Measurements from ENCODE around the gene CEP57L1. TPM values are rescaled to one million over a fixed set of nuclear protein-coding genes. Genes with fewer than 3 reads are reported as not detected.

CEP57L1 gene
- total and polyA plus RNA-seq, 2 donors (not counting 1 experiment from before 2014, with no cell fraction given): 3.1 to 8.8 TPM

- CTCF ChIA-PET: interaction anchor here (0.7 to 1.5 kb wide), 5 partner anchors 11 to 1318 kb away, joined by 3 to 4 read pairs (median 3); no protein-coding TSS in a partner anchor
- POLR2A ChIA-PET: no interaction called here
- H3K9me3 ChIP-seq (ENCODE audit: control extremely low read depth in 1 of 3, control insufficient read depth in 2 of 3, insufficient read depth in 1 of 3, low read length in 2 of 3): peaks cover 0 to 2% (median 0%) of the 10 kb centered on the region in 3 donors
- no peaks in the 10 kb centered on the region for H3K36me3 ChIP-seq (replicated peaks in 1 of 2; ENCODE audit: control extremely low read depth in 1 of 2, control insufficient read depth in 1 of 2, extremely low read depth in 1 of 2, insufficient read depth in 2 of 2, low read length in 1 of 2)
- H3K9ac ChIP-seq (ENCODE audit: low read length): no peak overlapping the region
- DNase-seq (no peak), ATAC-seq (ENCODE audit: low read depth) (no peak)
- H3K4me2 ChIP-seq (replicated peaks; ENCODE audit: low read depth, low read length, poor library complexity, severe bottlenecking): no peak overlapping the region
- peaks cover 33% of the 10 kb centered on the region for H3K79me2 ChIP-seq (ENCODE audit: control insufficient read depth, insufficient read depth, low read length)
- Mint-ChIP-seq H3K9me3 (ENCODE audit: insufficient read depth) (no peaks in the 10 kb centered on the region), H3K4me3 (no peak overlapping the region), H3K27me3 (no peaks in the 10 kb centered on the region), H3K27ac (no peak overlapping the region), H3K4me1 (peaks cover 31% of the 10 kb centered on the region)
- intact Hi-C loops (cut with micrococcal nuclease): no loop called here
- H3K4me1 ChIP-seq (ENCODE audit: control insufficient read depth in 2 of 2, insufficient read depth in 2 of 2, low read length in 2 of 2): peaks cover 24 to 32% of the 10 kb centered on the region in 2 donors
- TF ChIP-seq, protein P1, sequence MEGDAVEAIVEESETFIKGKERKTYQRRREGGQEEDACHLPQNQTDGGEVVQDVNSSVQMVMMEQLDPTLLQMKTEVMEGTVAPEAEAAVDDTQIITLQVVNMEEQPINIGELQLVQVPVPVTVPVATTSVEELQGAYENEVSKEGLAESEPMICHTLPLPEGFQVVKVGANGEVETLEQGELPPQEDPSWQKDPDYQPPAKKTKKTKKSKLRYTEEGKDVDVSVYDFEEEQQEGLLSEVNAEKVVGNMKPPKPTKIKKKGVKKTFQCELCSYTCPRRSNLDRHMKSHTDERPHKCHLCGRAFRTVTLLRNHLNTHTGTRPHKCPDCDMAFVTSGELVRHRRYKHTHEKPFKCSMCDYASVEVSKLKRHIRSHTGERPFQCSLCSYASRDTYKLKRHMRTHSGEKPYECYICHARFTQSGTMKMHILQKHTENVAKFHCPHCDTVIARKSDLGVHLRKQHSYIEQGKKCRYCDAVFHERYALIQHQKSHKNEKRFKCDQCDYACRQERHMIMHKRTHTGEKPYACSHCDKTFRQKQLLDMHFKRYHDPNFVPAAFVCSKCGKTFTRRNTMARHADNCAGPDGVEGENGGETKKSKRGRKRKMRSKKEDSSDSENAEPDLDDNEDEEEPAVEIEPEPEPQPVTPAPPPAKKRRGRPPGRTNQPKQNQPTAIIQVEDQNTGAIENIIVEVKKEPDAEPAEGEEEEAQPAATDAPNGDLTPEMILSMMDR (IDR thresholded peaks at IDR 0.05): no peak
- TF ChIP-seq EZH2 (IDR thresholded peaks at IDR 0.05; ENCODE audit: borderline replicate concordance, insufficient read depth, low read depth, low read length, poor library complexity, severe bottlenecking): no peak
- no peak overlapping the region for H2AFZ ChIP-seq (ENCODE audit: insufficient read depth, low read depth, low read length, poor library complexity, severe bottlenecking)
- WGBS (ENCODE audit: insufficient coverage): 100% methylated on average over 1 of the region's 3 CpGs
- no peaks in the 10 kb centered on the region for H3K27me3 ChIP-seq (replicated peaks in 1 of 4; ENCODE audit: control extremely low read depth in 1 of 4, control insufficient read depth in 3 of 4, insufficient read depth in 4 of 4, low read length in 3 of 4)
- H3K27ac ChIP-seq (ENCODE audit: low read length in 2 of 2): no peak overlapping the region
- H4K20me1 ChIP-seq (ENCODE audit: control insufficient read depth, insufficient read depth, low read length, poor library complexity, severe bottlenecking): no peaks in the 10 kb centered on the region
- no peak overlapping the region for H3K4me3 ChIP-seq (ENCODE audit: control extremely low read depth in 1 of 5, extremely low read depth in 1 of 5, insufficient read depth in 1 of 5, low read depth in 2 of 5, low read length in 4 of 5)
These were observed 46.5 kb upstream of the CEP57L1 start for GRCh38 chr6:109048670-109049415.

DNA sequence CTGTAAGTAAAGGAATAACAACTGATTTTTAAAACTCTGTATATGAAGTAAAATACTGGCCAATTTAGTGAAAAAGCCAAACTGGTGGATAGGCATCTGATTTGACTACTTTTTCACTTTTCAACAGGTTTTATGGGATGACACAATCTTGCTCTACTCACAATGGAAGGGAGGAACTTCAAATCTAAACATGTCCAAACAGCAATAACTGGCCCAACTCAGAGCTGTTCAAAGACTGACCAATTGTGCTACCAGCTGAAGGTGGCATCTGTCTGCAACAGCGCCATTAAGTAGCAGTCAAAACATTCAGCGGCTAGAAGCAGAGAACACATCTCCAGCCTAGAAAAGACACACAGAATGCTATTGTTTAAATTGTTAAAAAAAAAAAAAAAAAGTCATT, 45.3 kb upstream of the CEP57L1 start:
- TF ChIP-seq, protein P1 (IDR thresholded peaks at IDR 0.05): no peak
- no peak for TF ChIP-seq EZH2 (IDR thresholded peaks at IDR 0.05; ENCODE audit: borderline replicate concordance, insufficient read depth, low read depth, low read length, poor library complexity, severe bottlenecking)
- H3K9me3 ChIP-seq (ENCODE audit: control extremely low read depth in 1 of 3, control insufficient read depth in 2 of 3, insufficient read depth in 1 of 3, low read length in 2 of 3): peaks cover 0 to 2% (median 0%) of the 10 kb centered on the region in 3 donors
- peaks cover 38% of the 10 kb centered on the region for H3K79me2 ChIP-seq (ENCODE audit: control insufficient read depth, insufficient read depth, low read length)
- Mint-ChIP-seq H3K27me3 (no peaks in the 10 kb centered on the region), H3K4me1 (peaks cover 31% of the 10 kb centered on the region), H3K9me3 (ENCODE audit: insufficient read depth) (no peaks in the 10 kb centered on the region), H3K27ac (no peak overlapping the region), H3K4me3 (no peak overlapping the region)
- H3K4me2 ChIP-seq (replicated peaks; ENCODE audit: low read depth, low read length, poor library complexity, severe bottlenecking): no peak overlapping the region
- H2AFZ ChIP-seq (ENCODE audit: insufficient read depth, low read depth, low read length, poor library complexity, severe bottlenecking): no peak overlapping the region
- CTCF ChIA-PET: interaction anchor here (0.7 to 1.5 kb wide), 3 partner anchors 10 to 227 kb away, joined by 3 to 4 read pairs (median 4); no protein-coding TSS in a partner anchor
- no peak overlapping the region for H3K4me3 ChIP-seq (ENCODE audit: control extremely low read depth in 1 of 5, extremely low read depth in 1 of 5, insufficient read depth in 1 of 5, low read depth in 2 of 5, low read length in 4 of 5)
- no peaks in the 10 kb centered on the region for H3K36me3 ChIP-seq (replicated peaks in 1 of 2; ENCODE audit: control extremely low read depth in 1 of 2, control insufficient read depth in 1 of 2, extremely low read depth in 1 of 2, insufficient read depth in 2 of 2, low read length in 1 of 2)
- H3K27me3 ChIP-seq (replicated peaks in 1 of 4; ENCODE audit: control extremely low read depth in 1 of 4, control insufficient read depth in 3 of 4, insufficient read depth in 4 of 4, low read length in 3 of 4): no peaks in the 10 kb centered on the region
- peaks cover 24 to 32% of the 10 kb centered on the region in 2 donors for H3K4me1 ChIP-seq (ENCODE audit: control insufficient read depth in 2 of 2, insufficient read depth in 2 of 2, low read length in 2 of 2)
- intact Hi-C loops (cut with micrococcal nuclease): loop anchor here (5.0 kb wide), 1 partner anchor 38 kb away; no protein-coding TSS in a partner anchor
- ATAC-seq (ENCODE audit: low read depth) (no peak), DNase-seq (no peak)
- no peaks in the 10 kb centered on the region for H4K20me1 ChIP-seq (ENCODE audit: control insufficient read depth, insufficient read depth, low read length, poor library complexity, severe bottlenecking)
- no peak overlapping the region for H3K27ac ChIP-seq (ENCODE audit: low read length in 2 of 2)
- WGBS (ENCODE audit: insufficient coverage): no CpG with 5 or more reads among the region's 2 CpGs
- no peak overlapping the region for H3K9ac ChIP-seq (ENCODE audit: low read length)
- POLR2A ChIA-PET: no interaction called here

All from B cell (primary cell).